ENCODE results near the gene KLHL29. TPM values are rescaled to one million over a fixed set of nuclear protein-coding genes. Genes with fewer than 3 reads are reported as not detected.

The KLHL29 gene
- total and polyA plus RNA-seq, 2 donors (not counting 1 experiment from before 2014, with no cell fraction given): 1.3 to 3.4 TPM

GRCh38 chr2:23659328-23659727 lies 274.3 kb downstream of the KLHL29 start:
- H3K9me3 Mint-ChIP-seq (ENCODE audit: insufficient read depth): no peaks in the 10 kb centered on the region

GRCh38 chr2:23659773-23660172 lies 274.8 kb downstream of the KLHL29 start:
- no peak for TF ChIP-seq EZH2 (IDR thresholded peaks at IDR 0.05; ENCODE audit: borderline replicate concordance, insufficient read depth, low read depth, low read length, poor library complexity, severe bottlenecking)
- TF ChIP-seq, protein P1, sequence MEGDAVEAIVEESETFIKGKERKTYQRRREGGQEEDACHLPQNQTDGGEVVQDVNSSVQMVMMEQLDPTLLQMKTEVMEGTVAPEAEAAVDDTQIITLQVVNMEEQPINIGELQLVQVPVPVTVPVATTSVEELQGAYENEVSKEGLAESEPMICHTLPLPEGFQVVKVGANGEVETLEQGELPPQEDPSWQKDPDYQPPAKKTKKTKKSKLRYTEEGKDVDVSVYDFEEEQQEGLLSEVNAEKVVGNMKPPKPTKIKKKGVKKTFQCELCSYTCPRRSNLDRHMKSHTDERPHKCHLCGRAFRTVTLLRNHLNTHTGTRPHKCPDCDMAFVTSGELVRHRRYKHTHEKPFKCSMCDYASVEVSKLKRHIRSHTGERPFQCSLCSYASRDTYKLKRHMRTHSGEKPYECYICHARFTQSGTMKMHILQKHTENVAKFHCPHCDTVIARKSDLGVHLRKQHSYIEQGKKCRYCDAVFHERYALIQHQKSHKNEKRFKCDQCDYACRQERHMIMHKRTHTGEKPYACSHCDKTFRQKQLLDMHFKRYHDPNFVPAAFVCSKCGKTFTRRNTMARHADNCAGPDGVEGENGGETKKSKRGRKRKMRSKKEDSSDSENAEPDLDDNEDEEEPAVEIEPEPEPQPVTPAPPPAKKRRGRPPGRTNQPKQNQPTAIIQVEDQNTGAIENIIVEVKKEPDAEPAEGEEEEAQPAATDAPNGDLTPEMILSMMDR (IDR thresholded peaks at IDR 0.05): no peak
- H3K27ac Mint-ChIP-seq: no peak overlapping the region

More at GRCh38 chr2:23659328-23659727, 274.3 kb downstream of the KLHL29 start:
- DNase-seq: no peak
- Histone ChIP-seq H3K9ac (ENCODE audit: low read length) (no peak overlapping the region), H3K27ac (ENCODE audit: low read length in 2 of 2) (no peak overlapping the region), H3K4me3 (ENCODE audit: control extremely low read depth in 1 of 5, extremely low read depth in 1 of 5, insufficient read depth in 1 of 5, low read depth in 2 of 5, low read length in 4 of 5) (no peak overlapping the region), H4K20me1 (ENCODE audit: control insufficient read depth, insufficient read depth, low read length, poor library complexity, severe bottlenecking) (no peaks in the 10 kb centered on the region), H3K4me1 (ENCODE audit: control insufficient read depth in 2 of 2, insufficient read depth in 2 of 2, low read length in 2 of 2) (no peaks in the 10 kb centered on the region), H3K27me3 (replicated peaks in 1 of 4; ENCODE audit: control extremely low read depth in 1 of 4, control insufficient read depth in 3 of 4, insufficient read depth in 4 of 4, low read length in 3 of 4) (peaks cover 0 to 12% (median 1%) of the 10 kb centered on the region in 4 experiments), H3K79me2 (ENCODE audit: control insufficient read depth, insufficient read depth, low read length) (no peaks in the 10 kb centered on the region), H3K9me3 (ENCODE audit: control extremely low read depth in 1 of 3, control insufficient read depth in 2 of 3, insufficient read depth in 1 of 3, low read length in 2 of 3) (peaks cover 0 to 5% (median 0%) of the 10 kb centered on the region in 3 donors), H3K4me2 (replicated peaks; ENCODE audit: low read depth, low read length, poor library complexity, severe bottlenecking) (no peak overlapping the region), H3K36me3 (replicated peaks in 1 of 2; ENCODE audit: control extremely low read depth in 1 of 2, control insufficient read depth in 1 of 2, extremely low read depth in 1 of 2, insufficient read depth in 2 of 2, low read length in 1 of 2) (no peaks in the 10 kb centered on the region), H2AFZ (ENCODE audit: insufficient read depth, low read depth, low read length, poor library complexity, severe bottlenecking) (no peak overlapping the region)
- no peak for TF ChIP-seq EZH2 (IDR thresholded peaks at IDR 0.05; ENCODE audit: borderline replicate concordance, insufficient read depth, low read depth, low read length, poor library complexity, severe bottlenecking)
- TF ChIP-seq, protein P1 (IDR thresholded peaks at IDR 0.05): no peak
- Mint-ChIP-seq H3K27me3 (peaks cover 3% of the 10 kb centered on the region), H3K4me3 (no peak overlapping the region), H3K27ac (no peak overlapping the region), H3K4me1 (peaks cover 2% of the 10 kb centered on the region)
- CTCF ChIA-PET: no interaction called here
- intact Hi-C loops (cut with micrococcal nuclease): no loop called here
- POLR2A ChIA-PET: no interaction called here
- WGBS (ENCODE audit: insufficient coverage): 96% methylated on average over 8 of the region's 9 CpGs
- no peak for ATAC-seq (ENCODE audit: low read depth)

More at GRCh38 chr2:23659773-23660172, 274.8 kb downstream of the KLHL29 start:
- WGBS (ENCODE audit: insufficient coverage): 83% methylated on average over 2 of the region's 2 CpGs
- no peak for DNase-seq
- Histone ChIP-seq H3K4me1 (ENCODE audit: control insufficient read depth in 2 of 2, insufficient read depth in 2 of 2, low read length in 2 of 2) (no peaks in the 10 kb centered on the region), H3K27me3 (replicated peaks in 1 of 4; ENCODE audit: control extremely low read depth in 1 of 4, control insufficient read depth in 3 of 4, insufficient read depth in 4 of 4, low read length in 3 of 4) (peaks cover 0 to 13% (median 1%) of the 10 kb centered on the region in 4 experiments), H4K20me1 (ENCODE audit: control insufficient read depth, insufficient read depth, low read length, poor library complexity, severe bottlenecking) (no peaks in the 10 kb centered on the region), H3K4me2 (replicated peaks; ENCODE audit: low read depth, low read length, poor library complexity, severe bottlenecking) (no peak overlapping the region), H2AFZ (ENCODE audit: insufficient read depth, low read depth, low read length, poor library complexity, severe bottlenecking) (no peak overlapping the region), H3K27ac (ENCODE audit: low read length in 2 of 2) (no peak overlapping the region), H3K79me2 (ENCODE audit: control insufficient read depth, insufficient read depth, low read length) (no peaks in the 10 kb centered on the region), H3K36me3 (replicated peaks in 1 of 2; ENCODE audit: control extremely low read depth in 1 of 2, control insufficient read depth in 1 of 2, extremely low read depth in 1 of 2, insufficient read depth in 2 of 2, low read length in 1 of 2) (no peaks in the 10 kb centered on the region), H3K4me3 (ENCODE audit: control extremely low read depth in 1 of 5, extremely low read depth in 1 of 5, insufficient read depth in 1 of 5, low read depth in 2 of 5, low read length in 4 of 5) (no peak overlapping the region), H3K9ac (ENCODE audit: low read length) (no peak overlapping the region), H3K9me3 (ENCODE audit: control extremely low read depth in 1 of 3, control insufficient read depth in 2 of 3, insufficient read depth in 1 of 3, low read length in 2 of 3) (peaks cover 0 to 5% (median 0%) of the 10 kb centered on the region in 3 donors)
- Mint-ChIP-seq H3K9me3 (ENCODE audit: insufficient read depth) (no peaks in the 10 kb centered on the region), H3K4me3 (no peak overlapping the region), H3K4me1 (peaks cover 2% of the 10 kb centered on the region), H3K27me3 (peaks cover 3% of the 10 kb centered on the region)
- intact Hi-C loops (cut with micrococcal nuclease): no loop called here
- CTCF ChIA-PET: no interaction called here
- no peak for ATAC-seq (ENCODE audit: low read depth)
- POLR2A ChIA-PET: no interaction called here

Data from B cell (primary cell).